ENCODE measurements around the gene CCN6. TPM values are rescaled to one million over a fixed set of nuclear protein-coding genes. Genes with fewer than 3 reads are reported as not detected.
"Not testable (repeated sequence)": the region's sequence is repeated elsewhere in the genome, so short reads cannot be mapped to it uniquely, and the experiment has no call there.

Gene CCN6
- total and polyA plus RNA-seq, 7 experiments from 2014 or later: 0.13 TPM; not detected in 6

DNA sequence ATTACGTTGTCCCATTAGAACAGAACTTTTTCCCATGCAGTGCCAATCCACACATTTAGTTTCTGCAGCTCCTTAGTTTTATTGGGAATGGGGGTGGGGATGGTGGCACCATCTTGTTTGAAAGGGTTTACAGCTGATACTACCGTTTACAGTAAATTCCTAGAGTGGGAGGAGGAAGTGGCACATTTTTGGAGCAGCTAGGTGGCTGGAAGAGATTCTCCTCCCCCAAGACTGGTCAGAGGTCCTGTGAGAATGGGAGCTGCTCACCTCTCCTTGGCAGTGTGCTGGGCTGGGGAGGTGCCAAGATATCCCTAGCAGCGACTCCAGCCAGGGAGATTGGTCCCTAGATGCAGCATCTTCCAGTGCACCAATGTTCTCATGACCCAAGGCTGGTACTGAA, 12.4 kb upstream of the CCN6 start:
- peak overlapping the region in 7 of 10 donors; percentile 10 to 99 (median 53) for H3K4me3 Mint-ChIP-seq

DNA sequence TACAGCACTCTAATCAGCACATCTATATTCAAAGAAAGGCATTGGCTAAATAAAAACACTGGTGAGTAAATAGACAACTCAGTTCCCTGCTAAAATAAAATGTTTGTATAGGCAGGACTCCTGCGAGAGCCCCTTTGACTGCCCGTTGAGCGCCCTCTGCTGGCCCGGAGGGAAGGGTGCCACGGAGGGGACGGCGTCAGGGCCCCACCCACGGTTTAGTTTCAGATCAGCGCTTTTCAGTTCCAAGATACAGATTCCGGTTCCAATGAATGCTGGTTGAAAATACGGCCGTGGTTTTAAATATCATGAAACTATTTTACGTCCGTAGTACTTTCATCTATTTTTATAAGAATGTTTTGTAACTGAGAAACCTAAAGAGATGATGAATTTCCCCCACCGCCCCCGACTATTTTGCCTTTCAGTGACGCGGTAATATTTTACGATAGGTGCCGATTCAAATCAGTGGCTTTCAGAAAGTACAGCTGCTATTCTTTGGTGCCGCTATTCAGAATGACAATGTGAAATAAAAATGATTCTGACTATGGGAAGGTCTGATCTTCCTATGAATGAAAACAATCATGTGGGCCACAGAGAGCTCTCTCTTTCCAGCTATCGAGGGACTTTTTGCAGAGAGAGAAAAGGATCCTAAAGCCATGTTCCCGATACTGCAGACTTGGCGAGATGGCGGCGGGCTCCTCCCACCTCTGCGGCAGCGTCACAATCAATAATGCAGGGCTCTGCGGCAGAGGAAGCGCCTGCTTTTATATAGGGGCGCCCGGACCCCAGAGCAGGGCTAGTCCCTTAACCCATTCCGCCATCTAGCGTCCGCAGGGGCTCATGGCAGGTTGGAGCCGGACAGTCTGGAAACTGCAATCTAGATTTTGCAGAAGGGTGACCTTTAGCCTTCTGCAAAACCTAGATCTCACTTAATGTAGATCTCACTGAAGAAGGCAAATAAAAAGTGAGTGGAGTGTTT, 10.6 kb upstream of the CCN6 start:
- Mint-ChIP-seq H3K9me3 (no peaks in the 10 kb centered on the region), H3K4me1 (peaks cover 10 to 51% (median 35%) of the 10 kb centered on the region in 7 donors), H3K36me3 (no peaks in the 10 kb centered on the region), H3K4me3 (peak overlapping the region; percentile 92 to 99 (median 98)), H3K27ac (peak overlapping the region; percentile 96 to 100 (median 99)), H3K27me3 (no peaks in the 10 kb centered on the region)
- ATAC-seq (peak; percentile 95), DNase-seq (peak; percentile 82 to 93 (median 90))
- no peaks in the 10 kb centered on the region for H3K36me3 ChIP-seq (ENCODE audit: control insufficient read depth in 2 of 3, insufficient read depth in 3 of 3, low read length in 3 of 3)
- H3K27ac ChIP-seq (ENCODE audit: low read depth, low read length): peak overlapping the region; percentile 91
- CTCF ChIA-PET: interaction anchor here (0.5 to 9.8 kb wide), 27 partner anchors 11 to 791 kb away, joined by 3 to 339 read pairs (median 4); partner anchors contain the start of genes FYN and REV3L
- intact Hi-C loops (cut with micrococcal nuclease): loop anchor here (1.0 kb wide), 22 partner anchors 15 to 1032 kb away; partner anchors contain the start of genes FAM229B (in 2 of the 2), REV3L (in 2 of the 2), TRAF3IP2 (in 2 of the 2) and TUBE1 (in 2 of the 2)
- no peaks in the 10 kb centered on the region for H3K9me3 ChIP-seq (ENCODE audit: control insufficient read depth in 2 of 3, low read length in 3 of 3)
- peak overlapping the region; percentile 92 for H3K4me3 ChIP-seq (ENCODE audit: low read length)
- POLR2A ChIA-PET: interaction anchor here (0.5 to 12.2 kb wide), 14 partner anchors 16 to 784 kb away, joined by 3 to 175 read pairs (median 4); partner anchors contain the start of gene TRAF3IP2
- peaks cover 5 to 24% of the 10 kb centered on the region in 2 donors for H3K4me1 ChIP-seq (ENCODE audit: control insufficient read depth in 2 of 2, insufficient read depth in 2 of 2, low read length in 2 of 2)
- H3K27me3 ChIP-seq (ENCODE audit: control insufficient read depth in 2 of 2, insufficient read depth in 2 of 2, low read length in 2 of 2): no peaks in the 10 kb centered on the region

More for the DNA sequence above, 12.4 kb upstream of the CCN6 start:
- Histone ChIP-seq H3K27ac (ENCODE audit: low read depth, low read length) (peak overlapping the region; percentile 91), H3K4me3 (ENCODE audit: low read length) (no peak overlapping the region), H3K27me3 (ENCODE audit: control insufficient read depth in 2 of 2, insufficient read depth in 2 of 2, low read length in 2 of 2) (no peaks in the 10 kb centered on the region), H3K4me1 (ENCODE audit: control insufficient read depth in 2 of 2, insufficient read depth in 2 of 2, low read length in 2 of 2) (peaks cover 5 to 38% of the 10 kb centered on the region in 2 donors), H3K9me3 (ENCODE audit: control insufficient read depth in 2 of 3, low read length in 3 of 3) (no peaks in the 10 kb centered on the region), H3K36me3 (ENCODE audit: control insufficient read depth in 2 of 3, insufficient read depth in 3 of 3, low read length in 3 of 3) (no peaks in the 10 kb centered on the region)
- POLR2A ChIA-PET: interaction anchor here (1.0 to 12.2 kb wide), 10 partner anchors 8 to 783 kb away, joined by 3 to 175 read pairs (median 5); a partner anchor contains a TSS
- H3K27me3 Mint-ChIP-seq: no peaks in the 10 kb centered on the region
- peaks cover 13 to 68% (median 45%) of the 10 kb centered on the region in 7 donors for H3K4me1 Mint-ChIP-seq
- CTCF ChIA-PET: interaction anchor here (0.6 to 9.8 kb wide), 14 partner anchors 9 to 783 kb away, joined by 3 to 339 read pairs (median 8); a partner anchor contains a TSS
- intact Hi-C loops (cut with micrococcal nuclease): no loop called here
- H3K9me3 Mint-ChIP-seq: no peaks in the 10 kb centered on the region
- no peaks in the 10 kb centered on the region for H3K36me3 Mint-ChIP-seq
- peak overlapping the region; percentile 96 to 100 (median 99) for H3K27ac Mint-ChIP-seq
- ATAC-seq (no peak), DNase-seq (no peak)

DNA sequence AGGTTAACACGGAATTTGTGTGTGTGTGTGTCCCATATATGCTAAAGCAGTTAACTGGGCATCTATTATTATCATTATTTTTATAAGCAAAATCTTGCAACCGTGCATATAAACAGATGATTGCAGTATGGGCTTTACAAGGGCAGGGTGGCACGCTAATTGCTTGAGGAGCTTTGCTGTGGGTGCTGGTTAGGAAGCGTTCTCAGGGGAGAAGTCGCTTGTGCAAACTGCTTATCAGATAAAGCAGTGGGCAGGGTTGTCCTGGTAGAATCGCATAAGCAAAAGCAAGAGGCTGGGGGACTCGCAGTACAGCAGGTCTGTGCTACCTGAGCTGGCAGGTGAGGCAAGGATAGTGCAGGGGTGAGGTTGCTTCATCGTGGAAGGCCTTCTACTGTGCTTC, 9.7 kb upstream of the CCN6 start:
- CTCF ChIA-PET: interaction anchor here (0.7 to 9.8 kb wide), 11 partner anchors 12 to 785 kb away, joined by 3 to 339 read pairs (median 5); a partner anchor contains a TSS
- Mint-ChIP-seq H3K4me1 (peaks cover 10 to 44% (median 33%) of the 10 kb centered on the region in 7 donors), H3K27ac (peak overlapping the region in 8 of 9 donors; percentile 96 to 100 (median 99)), H3K36me3 (no peaks in the 10 kb centered on the region), H3K4me3 (peak overlapping the region in 8 of 10 donors; percentile 18 to 99 (median 96)), H3K27me3 (no peaks in the 10 kb centered on the region), H3K9me3 (no peaks in the 10 kb centered on the region)
- no peaks in the 10 kb centered on the region for H3K9me3 ChIP-seq (ENCODE audit: control insufficient read depth in 2 of 3, low read length in 3 of 3)
- peaks cover 5 to 24% of the 10 kb centered on the region in 2 donors for H3K4me1 ChIP-seq (ENCODE audit: control insufficient read depth in 2 of 2, insufficient read depth in 2 of 2, low read length in 2 of 2)
- no peaks in the 10 kb centered on the region for H3K27me3 ChIP-seq (ENCODE audit: control insufficient read depth in 2 of 2, insufficient read depth in 2 of 2, low read length in 2 of 2)
- H3K4me3 ChIP-seq (ENCODE audit: low read length): no peak overlapping the region
- POLR2A ChIA-PET: interaction anchor here (1.0 to 12.2 kb wide), 6 partner anchors 10 to 785 kb away, joined by 3 to 175 read pairs (median 7); partner anchors contain the start of gene CCN6
- intact Hi-C loops (cut with micrococcal nuclease): no loop called here
- no peak for ATAC-seq
- no peaks in the 10 kb centered on the region for H3K36me3 ChIP-seq (ENCODE audit: control insufficient read depth in 2 of 3, insufficient read depth in 3 of 3, low read length in 3 of 3)
- no peak for DNase-seq
- peak overlapping the region; percentile 91 for H3K27ac ChIP-seq (ENCODE audit: low read depth, low read length)

DNA sequence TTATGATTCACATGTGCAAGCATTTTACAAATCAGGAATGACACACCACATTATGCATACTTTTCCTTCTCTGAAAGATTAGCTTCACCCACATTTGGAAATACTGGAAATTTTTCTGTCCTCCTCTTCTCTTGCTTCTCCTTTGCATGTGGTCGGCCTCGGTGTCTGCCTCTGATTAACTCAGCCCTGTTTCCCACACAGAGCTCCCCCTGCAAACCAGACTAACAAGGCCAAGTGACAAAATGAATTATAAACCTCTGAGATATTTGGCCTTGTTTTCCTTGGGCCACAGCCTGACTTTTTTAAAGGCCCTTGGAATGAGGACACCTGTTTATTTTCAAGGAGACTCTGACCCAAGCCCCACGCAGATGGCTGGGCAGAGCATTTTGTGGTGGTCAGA, 9.0 kb upstream of the CCN6 start:
- H3K4me3 Mint-ChIP-seq: no peak overlapping the region

DNA sequence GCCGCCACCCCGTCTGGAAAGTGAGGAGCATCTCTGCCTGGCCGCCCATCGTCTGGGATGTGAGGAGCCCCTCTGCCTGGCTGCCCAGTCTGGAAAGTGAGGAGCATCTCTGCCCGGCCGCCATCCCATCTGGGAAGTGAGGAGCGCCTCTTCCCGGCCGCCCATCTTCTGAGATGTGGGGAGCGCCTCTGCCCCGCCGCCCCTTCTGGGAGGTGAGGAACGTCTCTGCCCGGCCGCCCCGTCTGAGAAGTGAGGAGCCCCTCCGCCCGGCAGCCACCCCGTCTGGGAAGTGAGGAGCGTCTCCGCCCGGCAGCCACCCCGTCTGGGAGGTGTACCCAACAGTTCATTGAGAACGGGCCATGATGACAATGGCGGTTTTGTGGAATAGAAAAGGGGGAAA, 6.4 kb upstream of the CCN6 start:
- CTCF ChIA-PET; ATAC-seq; H3K27ac Mint-ChIP-seq; H3K36me3 ChIP-seq (ENCODE audit: control insufficient read depth in 2 of 3, insufficient read depth in 3 of 3, low read length in 3 of 3); H3K9me3 ChIP-seq (ENCODE audit: control insufficient read depth in 2 of 3, low read length in 3 of 3); H3K4me3 ChIP-seq (ENCODE audit: low read length); intact Hi-C loops (cut with micrococcal nuclease); H3K4me3 Mint-ChIP-seq; H3K9me3 Mint-ChIP-seq; H3K36me3 Mint-ChIP-seq; POLR2A ChIA-PET; DNase-seq; H3K27me3 ChIP-seq (ENCODE audit: control insufficient read depth in 2 of 2, insufficient read depth in 2 of 2, low read length in 2 of 2); H3K27me3 Mint-ChIP-seq; H3K27ac ChIP-seq (ENCODE audit: low read depth, low read length); H3K4me1 ChIP-seq (ENCODE audit: control insufficient read depth in 2 of 2, insufficient read depth in 2 of 2, low read length in 2 of 2): not testable (repeated sequence)
- peaks cover 4 to 14% (median 10%) of the 10 kb centered on the region in 7 donors for H3K4me1 Mint-ChIP-seq

More for the DNA sequence above, 9.0 kb upstream of the CCN6 start:
- H3K36me3 ChIP-seq (ENCODE audit: control insufficient read depth in 2 of 3, insufficient read depth in 3 of 3, low read length in 3 of 3): no peaks in the 10 kb centered on the region
- no peak overlapping the region for H3K27ac ChIP-seq (ENCODE audit: low read depth, low read length)
- Mint-ChIP-seq H3K36me3 (no peaks in the 10 kb centered on the region), H3K9me3 (no peaks in the 10 kb centered on the region), H3K27me3 (no peaks in the 10 kb centered on the region), H3K4me1 (peaks cover 8 to 37% (median 27%) of the 10 kb centered on the region in 7 donors), H3K27ac (peak overlapping the region in 6 of 9 donors; percentile 69 to 100 (median 96))
- H3K27me3 ChIP-seq (ENCODE audit: control insufficient read depth in 2 of 2, insufficient read depth in 2 of 2, low read length in 2 of 2): no peaks in the 10 kb centered on the region
- POLR2A ChIA-PET: interaction anchor here (1.0 to 12.2 kb wide), 5 partner anchors 9 to 786 kb away, joined by 3 to 175 read pairs (median 9); partner anchors contain the start of gene CCN6
- ATAC-seq: no peak
- H3K4me1 ChIP-seq (ENCODE audit: control insufficient read depth in 2 of 2, insufficient read depth in 2 of 2, low read length in 2 of 2): peaks cover 5 to 24% of the 10 kb centered on the region in 2 donors
- no peak overlapping the region for H3K4me3 ChIP-seq (ENCODE audit: low read length)
- CTCF ChIA-PET: interaction anchor here (0.6 to 9.8 kb wide), 9 partner anchors 13 to 788 kb away, joined by 3 to 339 read pairs (median 10); a partner anchor contains a TSS
- no peak for DNase-seq
- intact Hi-C loops (cut with micrococcal nuclease): no loop called here
- H3K9me3 ChIP-seq (ENCODE audit: control insufficient read depth in 2 of 3, low read length in 3 of 3): no peaks in the 10 kb centered on the region

DNA sequence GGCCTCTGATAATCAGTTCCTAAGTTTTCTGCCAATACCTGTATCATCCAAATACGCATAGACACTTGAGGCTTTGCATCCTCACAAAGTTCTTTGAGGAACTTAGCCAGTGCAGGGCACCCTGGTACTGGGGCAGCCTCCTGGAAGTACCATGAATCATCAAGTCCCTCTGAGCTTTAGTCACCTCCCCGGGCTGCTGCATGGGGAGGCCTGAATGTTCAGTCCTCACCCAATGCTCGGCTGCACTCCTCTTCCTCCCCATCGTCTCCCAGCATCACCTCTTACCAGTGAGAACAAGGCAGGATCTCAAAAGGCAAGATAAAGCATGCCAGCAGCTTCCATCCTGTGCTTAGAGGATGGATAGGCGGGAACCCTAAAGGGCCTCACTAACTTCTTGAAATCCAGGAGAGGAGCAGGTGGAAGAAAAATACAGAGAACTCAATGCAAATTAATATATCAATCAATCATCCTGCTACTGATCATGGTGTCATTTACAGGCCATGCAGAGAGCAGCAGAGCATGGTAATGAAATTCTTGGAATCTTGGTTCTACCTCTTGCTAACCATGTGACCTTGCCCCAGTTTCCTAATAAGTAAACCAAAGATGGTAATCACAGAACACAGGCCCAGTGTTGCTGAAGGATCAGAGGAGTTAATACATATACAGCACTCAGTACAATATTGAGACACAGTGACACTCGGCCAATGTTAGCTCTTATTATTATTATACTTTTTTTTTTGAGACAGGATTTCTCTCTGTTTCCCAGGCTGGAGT, 4.7 kb upstream of the CCN6 start:
- intact Hi-C loops (cut with micrococcal nuclease): no loop called here
- Histone ChIP-seq H3K4me1 (ENCODE audit: control insufficient read depth in 2 of 2, insufficient read depth in 2 of 2, low read length in 2 of 2) (no peaks in the 10 kb centered on the region), H3K9me3 (ENCODE audit: control insufficient read depth in 2 of 3, low read length in 3 of 3) (no peaks in the 10 kb centered on the region), H3K27me3 (ENCODE audit: control insufficient read depth in 2 of 2, insufficient read depth in 2 of 2, low read length in 2 of 2) (no peaks in the 10 kb centered on the region), H3K4me3 (ENCODE audit: low read length) (no peak overlapping the region), H3K27ac (ENCODE audit: low read depth, low read length) (no peak overlapping the region), H3K36me3 (ENCODE audit: control insufficient read depth in 2 of 3, insufficient read depth in 3 of 3, low read length in 3 of 3) (no peaks in the 10 kb centered on the region)
- Mint-ChIP-seq H3K4me3 (no peak overlapping the region), H3K4me1 (peaks cover 0 to 6% (median 0%) of the 10 kb centered on the region in 7 donors), H3K27ac (no peak overlapping the region), H3K36me3 (no peaks in the 10 kb centered on the region), H3K27me3 (peaks cover 0 to 3% (median 0%) of the 10 kb centered on the region in 5 donors), H3K9me3 (no peaks in the 10 kb centered on the region)
- ATAC-seq: no peak
- DNase-seq: no peak
- POLR2A ChIA-PET: no interaction called here
- CTCF ChIA-PET: interaction anchor here (1.1 to 2.6 kb wide), 4 partner anchors 12 to 339 kb away, joined by 3 to 9 read pairs (median 6); no protein-coding TSS in a partner anchor
